Measurements from ENCODE around the gene NDC1. TPM values are rescaled to one million over a fixed set of nuclear protein-coding genes. Genes with fewer than 3 reads are reported as not detected.

NDC1 gene
- total RNA-seq, 4 donors from 2014 or later, result 6.8 to 13.3 (median 11.1) TPM

- TF ChIP-seq POLR2A (IDR thresholded peaks at IDR 0.05), result no peak
- no peak for TF ChIP-seq CTCF (IDR thresholded peaks at IDR 0.05)
- 92 to 93% methylated on average over 8 of the region's 8 CpGs for WGBS, 2 donors
- no peak overlapping the region for H3K4me3 ChIP-seq (ENCODE audit: low read depth, poor library complexity, severe bottlenecking)
- DNase-seq (ENCODE audit: low spot score in 2 of 2), result peak in 1 of 2 donors; percentile 60
- intact Hi-C loops (cut with DNase I; ENCODE audit: low total_unique reads), result no loop called here
Observed at GRCh38 chr1:53731779-53732305, 106.3 kb downstream of the NDC1 start.

- WGBS, 2 donors, result 91 to 95% methylated on average over 9 to 10 of the region's 10 CpGs
- H3K4me3 ChIP-seq (ENCODE audit: low read depth, poor library complexity, severe bottlenecking), result no peak overlapping the region
- intact Hi-C loops (cut with DNase I; ENCODE audit: low total_unique reads), result no loop called here
- TF ChIP-seq CTCF (IDR thresholded peaks at IDR 0.05), result no peak
- no peak for TF ChIP-seq POLR2A (IDR thresholded peaks at IDR 0.05)
- DNase-seq (ENCODE audit: low spot score in 2 of 2), result peak in 1 of 2 donors; percentile 70
Observed at GRCh38 chr1:53731043-53731600, 107.0 kb downstream of the NDC1 start.

- intact Hi-C loops (cut with DNase I; ENCODE audit: low total_unique reads), result no loop called here
- peak in 1 of 2 donors; percentile 62 for DNase-seq (ENCODE audit: low spot score in 2 of 2)
- 78 to 87% methylated on average over 12 of the region's 12 CpGs for WGBS, 2 donors
Observed at GRCh38 chr1:53730224-53730865, 107.8 kb downstream of the NDC1 start.

GRCh38 chr1:53729456-53730223 lies 108.5 kb downstream of the NDC1 start:
- 70 to 76% methylated on average over 16 of the region's 16 CpGs for WGBS, 2 donors

More at GRCh38 chr1:53730224-53730865, 107.8 kb downstream of the NDC1 start:
- TF ChIP-seq CTCF (IDR thresholded peaks at IDR 0.05) (no peak), POLR2A (IDR thresholded peaks at IDR 0.05) (no peak)
- H3K4me3 ChIP-seq (ENCODE audit: low read depth, poor library complexity, severe bottlenecking), result no peak overlapping the region

More at GRCh38 chr1:53729456-53730223, 108.5 kb downstream of the NDC1 start:
- H3K4me3 ChIP-seq (ENCODE audit: low read depth, poor library complexity, severe bottlenecking), result no peak overlapping the region
- peak in 1 of 2 donors; percentile 26 for DNase-seq (ENCODE audit: low spot score in 2 of 2)
- TF ChIP-seq POLR2A (IDR thresholded peaks at IDR 0.05), result no peak
- no peak for TF ChIP-seq CTCF (IDR thresholded peaks at IDR 0.05)
- intact Hi-C loops (cut with DNase I; ENCODE audit: low total_unique reads), result no loop called here
